GM21723 (cell line): ENCODE results near the gene C19orf33.
"Not testable (repeated sequence)": the region's sequence is repeated elsewhere in the genome, so short reads cannot be mapped to it uniquely, and the experiment has no call there.

ENCODE experiments used
- ATAC-seq: cut with Tn5 transposase; IDR thresholded peaks from one replicate; pipeline ENCODE4 v1.9.1; 2021; ENCODE audit warnings: mild to moderate bottlenecking, moderate library complexity; ENCODE audit not compliant: unreplicated experiment

Gene C19orf33

DNA sequence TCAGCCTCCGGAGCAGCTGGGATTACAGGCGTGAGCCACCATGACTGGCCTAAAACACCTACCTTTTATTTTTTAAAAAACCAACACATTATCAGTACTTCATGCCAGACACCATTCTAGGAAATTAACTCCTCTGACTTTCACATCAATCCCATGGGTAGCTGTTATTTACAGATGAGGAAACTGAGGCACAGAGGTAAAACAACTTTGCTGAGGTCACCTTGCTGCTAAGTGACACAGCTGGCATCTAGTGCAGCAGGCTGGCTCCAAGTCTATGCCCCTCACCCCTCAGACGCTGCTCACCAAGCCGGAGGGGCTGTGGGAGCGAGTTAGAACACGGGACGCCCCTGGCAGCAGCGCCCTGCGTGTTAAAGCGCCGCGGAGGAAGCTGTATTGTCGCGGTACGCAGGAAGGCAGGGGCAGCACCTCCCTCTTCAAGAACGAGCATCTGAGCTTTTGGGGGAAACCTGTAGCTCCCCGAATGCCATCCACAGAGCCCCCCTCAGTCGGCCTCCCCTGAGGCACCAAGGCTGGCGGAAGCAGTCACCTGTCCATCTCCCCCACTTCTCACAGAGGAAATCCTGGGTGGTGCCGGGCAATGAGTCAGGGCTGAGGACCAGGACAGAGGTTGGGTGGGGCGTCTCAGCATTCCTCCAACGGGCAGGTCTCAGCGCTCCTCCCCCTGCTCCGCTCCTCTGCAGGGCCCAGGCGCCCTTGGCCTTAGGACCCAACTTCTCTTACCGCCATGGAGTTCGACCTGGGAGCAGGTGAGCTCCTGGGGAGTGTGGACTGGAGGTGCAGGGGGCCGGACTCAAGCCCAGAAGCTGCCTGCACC, at the start of gene C19orf33:
TSS of gene C19orf33 (plus strand) at position 735 of the 835 bp plus-strand sequence. CDS start at position 746, 11 bp downstream.
- ATAC-seq = no peak

DNA sequence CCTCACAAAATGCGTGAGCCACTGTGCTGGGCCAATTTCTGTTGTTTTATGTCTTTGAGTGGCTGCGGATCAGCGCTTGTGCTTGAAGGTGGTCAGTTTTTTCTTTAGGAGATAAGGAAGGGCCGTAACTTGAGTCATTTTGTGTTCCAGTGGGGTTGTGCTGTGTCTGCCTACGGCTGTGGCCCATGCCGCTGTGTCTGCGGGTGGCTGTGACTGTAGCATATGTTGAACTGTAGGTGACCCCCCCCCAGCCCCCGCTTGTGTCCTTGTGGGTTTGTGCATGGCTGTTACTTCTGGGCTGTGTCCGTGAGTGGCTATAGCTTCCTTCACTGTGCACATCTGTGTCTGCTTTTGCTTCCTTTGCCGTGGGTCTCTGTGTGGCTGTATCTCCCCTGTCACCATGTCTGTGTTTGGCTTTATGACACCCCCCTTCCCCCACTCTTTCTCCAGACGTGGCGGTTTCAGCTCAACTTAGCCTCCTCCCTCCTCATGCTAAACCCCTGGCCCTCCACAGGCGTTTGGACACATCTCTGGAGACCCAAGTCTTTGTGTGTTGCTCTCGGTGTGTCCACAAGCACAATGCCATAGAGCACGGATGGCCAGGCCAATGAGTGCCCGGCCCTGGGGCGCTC, 48.6 kb upstream of the C19orf33 start:
- no peak for ATAC-seq

DNA sequence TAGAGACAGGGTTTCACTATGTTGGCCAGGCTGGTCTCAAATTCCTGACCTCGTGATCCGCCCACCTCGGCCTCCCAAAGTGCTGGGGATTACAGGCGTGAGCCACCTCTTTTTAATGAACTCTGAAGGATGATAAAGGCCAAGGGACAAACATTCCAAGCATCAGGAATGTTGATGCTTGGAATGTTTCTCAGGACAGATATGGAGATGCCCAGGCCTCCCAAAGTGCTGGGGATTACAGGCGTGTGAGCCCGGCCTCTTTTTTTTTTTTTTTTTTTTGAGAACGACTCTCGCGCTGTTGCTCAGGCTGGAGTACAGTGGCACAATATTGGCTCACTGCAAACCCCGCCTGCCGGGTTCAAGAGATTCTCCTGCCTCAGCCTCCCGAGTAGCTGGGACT, 42.1 kb upstream of the C19orf33 start:
- not testable (repeated sequence) for ATAC-seq

DNA sequence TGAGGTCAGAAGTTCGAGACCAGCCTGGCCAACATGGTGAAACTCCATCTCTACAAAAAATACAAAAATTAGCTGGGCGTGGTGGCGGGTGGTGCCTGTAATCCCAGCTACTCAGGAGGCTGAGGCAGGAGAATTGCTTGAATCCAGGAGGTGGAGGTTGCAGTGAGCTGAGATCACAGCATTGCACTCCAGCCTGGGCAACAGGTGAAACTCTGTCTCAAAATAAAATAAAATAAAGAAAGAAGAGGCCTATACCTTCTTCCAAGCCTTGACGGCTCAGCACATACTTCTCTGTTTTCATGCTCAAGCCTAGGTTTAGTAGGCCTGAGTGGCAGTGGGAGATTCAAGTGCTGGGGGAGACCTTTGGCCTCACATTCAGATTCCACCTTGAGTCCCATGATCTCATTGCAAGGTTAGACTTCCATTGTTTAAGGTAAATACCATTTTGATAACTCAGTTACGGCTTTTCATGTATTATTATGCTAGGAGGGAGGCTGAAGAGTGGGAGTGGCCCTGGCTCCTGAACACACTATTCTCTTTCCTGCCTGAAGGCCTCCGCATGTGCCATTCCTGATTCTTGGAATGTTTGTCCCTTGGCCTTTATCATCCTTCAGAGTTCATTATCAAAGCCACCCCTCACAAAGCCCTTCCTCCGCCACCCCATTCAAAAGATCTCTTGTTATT, 41.3 kb upstream of the C19orf33 start:
- ATAC-seq = no peak

DNA sequence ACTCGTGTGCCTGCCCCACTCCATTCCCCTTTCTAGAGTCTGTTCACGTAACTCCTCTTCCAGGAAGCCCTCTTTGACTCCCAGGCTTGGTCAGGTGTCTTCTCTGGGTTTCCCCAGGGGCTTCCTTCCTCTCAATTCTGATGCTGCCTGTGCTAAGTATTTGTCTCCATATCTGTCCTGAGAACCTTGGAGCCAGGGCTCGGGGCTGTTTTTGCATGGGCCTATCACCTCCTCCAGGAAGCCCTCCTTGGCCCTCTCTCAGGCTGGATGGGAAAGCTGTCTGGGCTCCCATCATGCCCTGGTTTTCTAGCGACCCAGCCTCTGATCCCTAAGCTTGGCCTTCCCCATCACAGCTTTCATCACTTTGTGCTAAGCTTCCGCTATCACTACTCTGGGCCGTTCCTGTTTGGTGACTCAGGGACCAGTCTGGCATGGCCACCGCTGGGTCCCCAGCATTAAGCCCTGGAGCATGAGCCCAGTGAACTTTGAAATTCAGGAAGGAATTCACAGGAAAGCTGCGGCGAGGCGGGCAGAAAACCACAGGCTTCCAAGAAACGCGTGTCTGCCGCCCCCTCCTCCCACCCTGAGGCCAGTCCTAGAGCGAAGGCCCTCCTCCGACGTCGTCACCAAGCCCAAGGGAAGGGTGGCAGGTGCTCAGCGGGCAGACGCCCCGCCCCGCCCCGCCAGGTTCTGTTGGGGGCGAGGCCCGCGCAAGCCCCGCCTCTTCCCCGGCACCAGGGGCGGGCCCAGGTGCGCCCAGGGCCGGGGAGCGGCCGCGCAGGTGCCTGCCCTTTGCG, 40.2 kb upstream of the C19orf33 start:
- ATAC-seq = peak; percentile 59

DNA sequence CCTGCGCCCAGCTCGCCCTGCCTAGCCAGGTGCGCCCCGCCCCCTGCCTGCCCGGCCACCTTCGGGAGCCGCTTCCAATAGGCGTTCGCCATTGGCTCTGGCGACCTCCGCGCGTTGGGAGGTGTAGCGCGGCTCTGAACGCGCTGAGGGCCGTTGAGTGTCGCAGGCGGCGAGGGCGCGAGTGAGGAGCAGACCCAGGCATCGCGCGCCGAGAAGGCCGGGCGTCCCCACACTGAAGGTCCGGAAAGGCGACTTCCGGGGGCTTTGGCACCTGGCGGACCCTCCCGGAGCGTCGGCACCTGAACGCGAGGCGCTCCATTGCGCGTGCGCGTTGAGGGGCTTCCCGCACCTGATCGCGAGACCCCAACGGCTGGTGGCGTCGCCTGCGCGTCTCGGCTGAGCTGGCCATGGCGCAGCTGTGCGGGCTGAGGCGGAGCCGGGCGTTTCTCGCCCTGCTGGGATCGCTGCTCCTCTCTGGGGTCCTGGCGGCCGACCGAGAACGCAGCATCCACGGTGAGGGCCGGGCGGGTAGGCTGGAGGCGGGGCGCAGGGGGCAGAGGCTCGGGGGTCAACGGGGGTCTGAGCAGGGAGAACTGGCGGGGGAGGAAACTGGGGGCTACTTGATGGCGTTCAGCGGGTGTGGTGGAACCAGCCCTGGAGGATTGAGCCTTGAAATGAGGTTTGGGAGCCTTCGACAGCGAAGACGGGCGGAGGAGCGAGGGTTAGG, 39.4 kb upstream of the C19orf33 start, which contains the start of gene SPINT2:
TSS of gene SPINT2 (plus strand) at position 88 of the 727 bp plus-strand sequence. CDS start at position 408, 320 bp downstream.
- peak; percentile 41 for ATAC-seq

DNA sequence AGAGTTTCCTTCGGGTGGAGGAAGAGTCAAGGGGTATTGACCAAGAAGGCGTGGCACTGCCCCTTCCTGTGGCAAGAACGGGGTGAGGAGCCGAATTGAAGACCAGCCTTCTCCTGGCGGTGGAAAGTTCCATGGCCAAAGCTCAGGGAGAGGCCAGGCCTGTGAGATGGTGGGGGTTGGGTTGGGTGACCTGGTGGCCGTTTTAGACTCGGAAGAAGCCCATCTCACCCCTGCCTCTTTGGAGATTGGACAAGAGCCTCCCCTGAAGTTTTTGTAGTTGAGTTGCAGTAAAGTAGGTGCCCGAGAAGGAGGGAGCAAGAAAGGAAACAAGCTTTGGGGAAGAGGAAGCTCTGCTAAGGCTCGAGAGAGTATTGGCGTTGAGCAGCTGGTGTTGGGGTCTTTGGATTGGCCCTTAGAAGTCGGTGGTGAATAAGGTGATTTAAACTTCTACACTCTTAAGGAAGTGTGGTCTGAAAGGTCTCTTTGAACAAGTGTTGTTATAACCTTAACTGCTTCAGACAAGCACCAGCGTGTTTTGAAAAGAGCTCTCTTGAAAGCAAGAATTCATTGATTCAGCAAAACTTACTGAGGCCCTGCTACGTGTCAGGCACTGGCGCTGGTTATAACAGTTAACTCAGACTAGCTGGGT, 38.7 kb upstream of the C19orf33 start:
- ATAC-seq = no peak

DNA sequence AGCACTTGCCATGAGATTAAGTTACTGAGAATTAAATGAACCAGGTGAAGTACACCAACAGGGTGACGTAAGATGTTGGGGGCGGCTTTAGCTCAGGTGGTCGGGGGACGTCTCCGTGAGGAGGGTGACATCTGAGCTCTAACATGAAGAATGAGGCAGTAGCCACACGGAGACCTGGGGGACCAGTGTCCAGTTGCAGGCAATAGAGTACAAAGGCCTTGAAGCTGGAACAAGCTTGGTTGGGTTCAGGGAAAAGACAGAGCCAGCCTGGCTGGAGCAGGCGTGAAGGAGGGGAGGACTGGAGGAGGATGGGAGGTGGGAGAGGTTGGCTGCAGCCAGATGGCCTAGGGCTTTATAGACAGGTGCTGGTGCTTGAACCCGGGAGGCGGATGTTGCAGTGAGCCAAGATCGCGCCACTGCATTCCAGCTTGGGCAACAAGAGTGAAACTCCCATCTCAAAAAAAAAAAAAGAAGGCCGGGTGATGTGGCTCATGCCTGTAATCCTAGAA, 38.1 kb upstream of the C19orf33 start:
- no peak for ATAC-seq

GRCh38 chr19:38266981-38267597, 37.0 kb upstream of the C19orf33 start:
- no peak for ATAC-seq

- no peak for ATAC-seq
Measured at GRCh38 chr19:38267761-38268483, 36.1 kb upstream of the C19orf33 start.

DNA sequence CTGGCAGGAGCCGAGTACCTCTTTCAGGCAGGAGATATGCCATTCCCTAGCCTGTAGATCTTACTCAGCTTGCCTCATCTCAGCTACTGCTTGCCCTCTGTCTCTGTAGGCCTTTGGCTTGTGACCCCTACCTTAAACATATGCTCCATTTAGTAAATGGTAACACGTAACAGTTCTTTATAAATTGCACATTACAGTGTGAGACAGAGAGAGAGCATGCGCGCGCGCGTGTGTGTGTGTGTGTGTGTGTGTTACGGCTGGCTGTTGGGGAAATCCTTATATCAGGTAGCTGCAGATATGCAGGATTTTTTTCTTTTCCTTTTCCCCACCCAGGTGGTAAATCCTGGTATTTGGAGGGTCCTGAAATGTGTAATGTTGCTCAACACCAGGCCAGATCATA, 35.5 kb upstream of the C19orf33 start:
- ATAC-seq = no peak

- no peak for ATAC-seq
Measured at GRCh38 chr19:38270587-38271167, 33.4 kb upstream of the C19orf33 start.

DNA sequence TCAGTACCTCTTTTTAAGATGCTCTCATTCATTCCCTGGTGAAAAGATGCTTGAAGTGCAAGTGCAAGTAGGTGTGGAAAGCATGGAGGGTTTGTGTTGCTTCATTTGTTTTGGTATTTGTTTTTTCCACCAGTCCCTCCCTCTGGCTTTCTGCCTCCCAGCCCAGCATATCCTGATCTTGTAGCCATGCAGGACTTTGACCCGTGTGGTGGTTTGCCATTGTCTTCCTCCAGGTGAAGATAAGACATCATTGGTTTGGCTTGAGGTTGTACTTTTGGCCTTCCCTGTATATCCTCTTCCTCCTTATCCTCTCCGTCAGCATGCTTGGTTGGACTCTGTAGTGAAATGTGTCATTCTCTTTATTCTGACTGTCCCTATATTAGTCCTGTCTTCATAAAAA, 30.6 kb upstream of the C19orf33 start:
- no peak for ATAC-seq

GRCh38 chr19:38274739-38275138, 29.3 kb upstream of the C19orf33 start:
- no peak for ATAC-seq

DNA sequence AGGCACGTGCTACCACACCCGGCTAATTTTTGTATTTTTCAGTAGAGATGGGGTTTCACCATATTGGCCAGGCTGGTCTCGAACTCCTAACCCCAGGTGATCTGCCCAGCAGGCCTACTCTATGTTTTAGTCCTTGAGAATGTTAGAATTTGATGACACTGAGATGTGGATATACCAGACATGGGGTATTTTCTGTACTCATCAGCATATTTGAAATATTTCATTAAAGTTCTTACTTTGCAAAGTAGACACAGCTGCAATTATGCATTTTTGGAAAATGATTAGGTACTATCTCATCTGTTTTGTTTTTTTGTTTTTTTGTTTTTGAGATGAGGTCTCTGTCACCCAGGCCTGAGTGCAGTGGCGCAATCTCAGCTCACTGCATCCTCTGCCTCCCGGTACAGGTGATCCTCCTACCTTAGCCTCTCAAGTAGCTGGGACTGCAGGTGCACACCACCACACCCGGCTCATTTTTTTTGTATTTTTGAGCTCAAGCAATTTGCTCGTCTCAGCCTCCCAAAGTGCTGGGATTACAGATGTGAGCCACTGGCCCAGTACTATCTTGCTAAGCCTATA, 27.0 kb upstream of the C19orf33 start:
- no peak for ATAC-seq

- no peak for ATAC-seq
Measured at GRCh38 chr19:38277549-38277948, 26.5 kb upstream of the C19orf33 start.

GRCh38 chr19:38277969-38278680, 25.9 kb upstream of the C19orf33 start:
- no peak for ATAC-seq
